ENCODE results near the gene BCAP29. TPM values are rescaled to one million over a fixed set of nuclear protein-coding genes. Genes with fewer than 3 reads are reported as not detected.
"Not testable (repeated sequence)": the region's sequence is repeated elsewhere in the genome, so short reads cannot be mapped to it uniquely, and the experiment has no call there.

BCAP29 gene, protein sequence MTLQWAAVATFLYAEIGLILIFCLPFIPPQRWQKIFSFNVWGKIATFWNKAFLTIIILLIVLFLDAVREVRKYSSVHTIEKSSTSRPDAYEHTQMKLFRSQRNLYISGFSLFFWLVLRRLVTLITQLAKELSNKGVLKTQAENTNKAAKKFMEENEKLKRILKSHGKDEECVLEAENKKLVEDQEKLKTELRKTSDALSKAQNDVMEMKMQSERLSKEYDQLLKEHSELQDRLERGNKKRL
- total RNA-seq: 10 to 100 TPM; 63.1 to 71.4 TPM

DNA sequence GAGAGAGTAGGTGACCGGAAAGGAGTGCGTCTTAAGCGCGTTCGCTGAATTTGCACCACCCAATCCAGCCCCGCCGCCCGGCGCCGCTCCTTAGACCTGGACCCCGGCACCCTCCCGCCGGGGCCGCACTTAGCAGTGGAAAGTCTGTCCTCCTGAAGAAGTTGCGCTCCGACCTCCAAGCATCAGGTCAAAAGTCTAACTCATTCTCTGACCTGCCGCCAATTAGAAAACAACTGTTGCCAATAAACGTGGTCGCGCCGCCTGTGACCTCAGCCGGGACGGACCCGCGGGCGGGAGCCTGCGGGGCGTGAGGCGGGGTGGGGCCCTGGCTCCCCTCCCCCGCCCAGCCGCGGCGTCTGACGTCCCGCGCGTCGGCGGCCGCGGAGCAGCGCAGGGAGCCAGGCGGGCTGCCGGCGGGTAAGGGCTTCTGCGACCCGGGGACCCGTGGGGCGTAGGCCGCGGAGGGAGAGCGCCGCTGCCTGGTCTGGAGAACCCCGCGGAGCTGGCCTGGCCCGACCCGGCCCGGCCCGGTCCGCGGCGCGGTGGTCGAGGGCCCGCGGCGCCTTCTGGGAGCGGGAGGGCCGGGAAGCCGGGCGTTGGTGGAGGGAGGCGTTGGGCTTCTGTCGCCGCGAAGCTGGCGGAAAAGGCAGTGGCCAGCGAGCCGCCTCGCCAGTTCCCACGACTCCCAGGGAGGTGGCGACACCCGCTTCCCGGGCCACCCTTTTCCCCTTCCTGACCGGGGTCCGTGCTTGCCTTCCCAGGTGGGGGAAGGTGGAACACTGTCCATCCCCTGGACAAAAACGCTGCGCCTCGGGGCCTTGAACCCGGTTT, at the start of gene BCAP29:
TSS of gene BCAP29 (plus strand) at position 362 of the 831 bp plus-strand sequence. CDS start 527 bp downstream, outside the sequence.
- no peaks in the 10 kb centered on the region for H3K36me3 ChIP-seq
- peak within 1 kb of the TSS; percentile 83 to 87 for H3K9ac ChIP-seq (ENCODE audit: low read depth in 2 of 2, low read length in 2 of 2)
- no peaks in the 10 kb centered on the region for H3K4me1 ChIP-seq
- intact Hi-C loops (cut with DNase I): loop anchor here (10.0 kb wide), 1 partner anchor 115 kb away; no protein-coding TSS in a partner anchor
- TF ChIP-seq, protein P1, sequence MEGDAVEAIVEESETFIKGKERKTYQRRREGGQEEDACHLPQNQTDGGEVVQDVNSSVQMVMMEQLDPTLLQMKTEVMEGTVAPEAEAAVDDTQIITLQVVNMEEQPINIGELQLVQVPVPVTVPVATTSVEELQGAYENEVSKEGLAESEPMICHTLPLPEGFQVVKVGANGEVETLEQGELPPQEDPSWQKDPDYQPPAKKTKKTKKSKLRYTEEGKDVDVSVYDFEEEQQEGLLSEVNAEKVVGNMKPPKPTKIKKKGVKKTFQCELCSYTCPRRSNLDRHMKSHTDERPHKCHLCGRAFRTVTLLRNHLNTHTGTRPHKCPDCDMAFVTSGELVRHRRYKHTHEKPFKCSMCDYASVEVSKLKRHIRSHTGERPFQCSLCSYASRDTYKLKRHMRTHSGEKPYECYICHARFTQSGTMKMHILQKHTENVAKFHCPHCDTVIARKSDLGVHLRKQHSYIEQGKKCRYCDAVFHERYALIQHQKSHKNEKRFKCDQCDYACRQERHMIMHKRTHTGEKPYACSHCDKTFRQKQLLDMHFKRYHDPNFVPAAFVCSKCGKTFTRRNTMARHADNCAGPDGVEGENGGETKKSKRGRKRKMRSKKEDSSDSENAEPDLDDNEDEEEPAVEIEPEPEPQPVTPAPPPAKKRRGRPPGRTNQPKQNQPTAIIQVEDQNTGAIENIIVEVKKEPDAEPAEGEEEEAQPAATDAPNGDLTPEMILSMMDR (IDR thresholded peaks at IDR 0.05): no peak
- H3K9me3 ChIP-seq: no peaks in the 10 kb centered on the region
- DNase-seq: peak; percentile 77
- H3K27ac ChIP-seq: peak within 1 kb of the TSS; percentile 90
- no peaks in the 10 kb centered on the region for H3K27me3 ChIP-seq
- H3K4me3 ChIP-seq: peak within 1 kb of the TSS; percentile 67

DNA sequence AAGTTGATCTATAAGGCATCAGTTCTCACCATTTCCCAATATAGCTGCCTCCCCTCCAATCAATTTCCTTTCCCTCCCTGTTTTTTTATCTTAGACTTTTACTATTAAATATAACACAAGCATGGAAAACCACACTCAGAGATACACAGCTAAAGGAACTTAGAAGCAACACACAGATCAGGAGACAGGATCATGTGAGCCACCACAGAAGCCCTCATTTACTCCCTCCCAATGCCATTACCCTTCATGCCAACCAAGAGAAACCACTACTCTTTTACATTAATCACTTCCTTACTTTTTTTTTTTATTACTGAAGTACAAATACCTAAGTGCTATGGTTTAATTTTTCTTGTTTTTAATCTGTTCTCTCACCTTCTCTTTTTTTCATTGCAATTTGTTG, 49.3 kb upstream of the BCAP29 start:
- TF ChIP-seq, protein P1 (IDR thresholded peaks at IDR 0.05): no peak
- DNase-seq: no peak
- intact Hi-C loops (cut with DNase I): no loop called here
- Histone ChIP-seq H3K9ac (ENCODE audit: low read depth in 2 of 2, low read length in 2 of 2) (no peak overlapping the region), H3K4me1 (no peaks in the 10 kb centered on the region), H3K36me3 (no peaks in the 10 kb centered on the region), H3K27me3 (no peaks in the 10 kb centered on the region), H3K4me3 (no peak overlapping the region), H3K9me3 (no peaks in the 10 kb centered on the region), H3K27ac (no peak overlapping the region)

DNA sequence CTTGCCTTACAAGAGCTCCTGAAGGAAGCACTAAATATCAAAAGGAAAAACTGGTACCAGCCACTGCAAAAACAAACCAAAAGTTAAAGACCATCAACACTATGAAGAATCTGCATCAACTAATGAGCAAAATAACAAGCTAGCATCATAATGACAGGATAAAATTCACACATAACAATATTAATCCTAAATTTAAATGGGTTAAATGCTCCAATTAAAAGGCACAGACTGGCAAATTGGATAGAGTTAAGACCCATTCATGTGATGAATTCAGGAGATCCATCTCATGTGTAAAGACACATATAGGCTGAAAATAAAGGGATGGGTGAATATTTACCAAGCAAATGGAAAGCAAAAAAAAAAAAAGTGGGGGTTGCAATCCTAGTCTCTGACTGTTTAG, 45.9 kb upstream of the BCAP29 start:
- no peaks in the 10 kb centered on the region for H3K9me3 ChIP-seq
- H3K27me3 ChIP-seq: no peaks in the 10 kb centered on the region
- no peaks in the 10 kb centered on the region for H3K36me3 ChIP-seq
- no peak overlapping the region for H3K27ac ChIP-seq
- no peak overlapping the region for H3K4me3 ChIP-seq
- TF ChIP-seq, protein P1 (IDR thresholded peaks at IDR 0.05): no peak
- intact Hi-C loops (cut with DNase I): no loop called here
- no peak overlapping the region for H3K9ac ChIP-seq (ENCODE audit: low read depth in 2 of 2, low read length in 2 of 2)
- no peaks in the 10 kb centered on the region for H3K4me1 ChIP-seq
- DNase-seq: no peak

DNA sequence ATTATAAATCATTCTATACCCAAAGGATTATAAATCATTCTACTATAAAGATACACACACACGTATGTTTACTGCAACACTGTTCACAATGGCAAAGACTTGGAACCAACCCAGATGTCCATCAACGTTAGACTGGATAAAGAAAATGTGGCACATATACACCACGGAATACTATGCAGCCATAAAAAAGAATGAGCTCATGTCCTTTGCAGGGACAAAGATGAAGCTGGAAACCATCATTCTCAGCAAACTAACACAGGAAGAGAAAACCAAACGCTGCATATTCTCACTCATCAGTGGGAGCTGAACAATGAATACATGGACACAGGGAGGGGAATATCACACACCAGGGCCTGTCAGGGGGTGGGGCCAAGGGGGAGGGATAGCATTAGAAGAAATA, 42.8 kb upstream of the BCAP29 start:
- H3K4me1 ChIP-seq; H3K27me3 ChIP-seq; DNase-seq; intact Hi-C loops (cut with DNase I); H3K9ac ChIP-seq (ENCODE audit: low read depth in 2 of 2, low read length in 2 of 2); H3K9me3 ChIP-seq; H3K36me3 ChIP-seq; H3K27ac ChIP-seq; H3K4me3 ChIP-seq: not testable (repeated sequence)

DNA sequence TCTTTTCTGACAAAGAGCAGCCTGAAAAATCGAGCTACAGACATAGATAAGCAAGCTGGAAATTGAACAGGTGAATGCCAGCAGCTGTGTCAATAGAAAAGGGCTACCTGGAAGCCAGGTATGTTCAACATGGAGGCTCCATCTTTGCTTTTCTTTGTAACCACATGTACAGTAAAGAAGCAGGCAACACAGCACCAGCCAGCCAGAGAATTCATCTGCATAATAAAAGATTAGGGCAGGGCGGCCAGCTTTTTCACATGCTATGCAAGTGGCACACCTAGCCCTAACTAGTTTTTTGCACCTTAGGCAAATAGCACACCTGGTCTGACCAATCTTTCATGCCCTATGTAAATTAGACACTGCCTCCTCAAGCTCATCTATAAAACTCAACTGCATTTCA, 42.0 kb upstream of the BCAP29 start:
- intact Hi-C loops (cut with DNase I): no loop called here
- TF ChIP-seq, protein P1 (IDR thresholded peaks at IDR 0.05): no peak
- Histone ChIP-seq H3K4me1 (no peaks in the 10 kb centered on the region), H3K27ac (no peak overlapping the region), H3K4me3 (no peak overlapping the region), H3K27me3 (no peaks in the 10 kb centered on the region), H3K9ac (ENCODE audit: low read depth in 2 of 2, low read length in 2 of 2) (no peak overlapping the region), H3K36me3 (no peaks in the 10 kb centered on the region), H3K9me3 (no peaks in the 10 kb centered on the region)
- DNase-seq: peak; percentile 45
